GM12878 (cell line): Measurements from ENCODE around the gene CLNS1A.

ENCODE experiments used
- CHD2 ChIP-seq: IDR thresholded peaks from 2 replicates; pipeline ENCODE4 v1.6.1; 2011; ENCODE audit warnings: low read depth, low read length, improper control_type of control experiment, borderline replicate concordance
- CTCF ChIP-seq, 3 experiments: IDR thresholded peaks in 2 of 3; conservative IDR thresholded peaks in 1 of 3; 2 replicates each; pipeline ENCODE4 v1.5.1; 2011; ENCODE audit warnings: low read depth in 3 of 3, low read length in 3 of 3, mild to moderate bottlenecking in 3 of 3, control low read depth in 2 of 3, moderate library complexity in 2 of 3, inconsistent platforms in 1 of 3, mixed read lengths in 1 of 3; ENCODE audit not compliant: control insufficient read depth in 2 of 3, insufficient read depth in 1 of 3; ENCODE audit errors: extremely low read depth in 1 of 3
- EZH2 ChIP-seq: IDR thresholded peaks from 2 replicates; pipeline ENCODE4 v1.6.1; 2012; ENCODE audit warnings: low read depth, mild to moderate bottlenecking, control low read depth, inconsistent platforms, low read length, borderline replicate concordance; ENCODE audit not compliant: control insufficient read depth
- JUNB ChIP-seq: IDR thresholded peaks from 2 replicates; pipeline ENCODE4 v1.6.1; 2016; ENCODE audit warnings: antibody characterized with exemption, mild to moderate bottlenecking
- NFXL1 ChIP-seq: fragments of 450-650 bp; IDR thresholded peaks from 2 replicates; pipeline ENCODE4 v1.6.1; 2017; ENCODE audit warnings: antibody characterized with exemption, mild to moderate bottlenecking, borderline replicate concordance
- POLR2A ChIP-seq: IDR thresholded peaks from 2 replicates; pipeline ENCODE4 v1.6.1; 2011; ENCODE audit warnings: low read depth, mild to moderate bottlenecking, low read length
- SMAD1 ChIP-seq: fragments of 450-650 bp; IDR thresholded peaks from 2 replicates; pipeline ENCODE4 v1.6.1; 2018; ENCODE audit warnings: mild to moderate bottlenecking, low read depth; ENCODE audit not compliant: partially characterized antibody
- TAF1 ChIP-seq: IDR thresholded peaks from 2 replicates; pipeline ENCODE4 v1.6.1; 2011; ENCODE audit warnings: mild to moderate bottlenecking, low read depth, low read length, borderline replicate concordance
- YBX1 ChIP-seq: fragments of 450-650 bp; IDR thresholded peaks from 2 replicates; pipeline ENCODE4 v1.6.1; 2016; ENCODE audit warnings: antibody characterized with exemption
- YY1 ChIP-seq: IDR thresholded peaks from 2 replicates; pipeline ENCODE4 v1.6.1; 2011; ENCODE audit warnings: low read depth, mild to moderate bottlenecking, low read length

DNA sequence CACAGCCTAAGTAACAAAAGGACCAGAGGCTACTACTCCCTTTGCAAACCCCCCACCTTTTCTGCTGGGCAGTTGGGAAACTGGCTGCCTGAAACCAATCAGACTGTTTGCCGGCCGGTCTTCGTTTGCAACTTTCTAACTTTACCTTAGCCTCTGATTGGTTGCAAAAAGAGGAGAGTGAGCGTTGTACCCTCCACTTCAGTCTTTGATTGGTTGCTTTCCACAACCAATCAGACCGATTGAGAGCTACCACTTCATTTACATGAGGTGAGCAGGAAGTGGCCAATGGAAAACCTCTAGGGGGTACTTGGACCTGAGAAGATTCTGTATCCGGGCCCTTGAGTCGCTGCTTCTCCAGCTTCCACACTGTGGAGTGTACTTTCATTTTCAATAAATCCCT, 18.8 kb upstream of the CLNS1A start:
- TF ChIP-seq SMAD1 = no peak
- TF ChIP-seq JUNB = no peak
- no peak for TF ChIP-seq YY1
- no peak for TF ChIP-seq POLR2A
- TF ChIP-seq CTCF (IDR thresholded peaks at IDR 0.05 in 2 of 3, conservative IDR thresholded peaks at IDR 0.05 in 1 of 3; ENCODE audit: control insufficient read depth in 2 of 3, extremely low read depth in 1 of 3, insufficient read depth in 1 of 3, low read depth in 3 of 3, low read length in 3 of 3) = no peak
- TF ChIP-seq CHD2 = no peak
- no peak for TF ChIP-seq EZH2
- no peak for TF ChIP-seq YBX1
- TF ChIP-seq TAF1 = no peak
- no peak for TF ChIP-seq NFXL1
